ENCODE results near the gene SCN8A. TPM values are rescaled to one million over a fixed set of nuclear protein-coding genes. Genes with fewer than 3 reads are reported as not detected.
"Not testable (repeated sequence)": the region's sequence is repeated elsewhere in the genome, so short reads cannot be mapped to it uniquely, and the experiment has no call there.

The SCN8A gene
- total RNA-seq, 1 donor from 2014 or later, result 1.5 TPM

DNA sequence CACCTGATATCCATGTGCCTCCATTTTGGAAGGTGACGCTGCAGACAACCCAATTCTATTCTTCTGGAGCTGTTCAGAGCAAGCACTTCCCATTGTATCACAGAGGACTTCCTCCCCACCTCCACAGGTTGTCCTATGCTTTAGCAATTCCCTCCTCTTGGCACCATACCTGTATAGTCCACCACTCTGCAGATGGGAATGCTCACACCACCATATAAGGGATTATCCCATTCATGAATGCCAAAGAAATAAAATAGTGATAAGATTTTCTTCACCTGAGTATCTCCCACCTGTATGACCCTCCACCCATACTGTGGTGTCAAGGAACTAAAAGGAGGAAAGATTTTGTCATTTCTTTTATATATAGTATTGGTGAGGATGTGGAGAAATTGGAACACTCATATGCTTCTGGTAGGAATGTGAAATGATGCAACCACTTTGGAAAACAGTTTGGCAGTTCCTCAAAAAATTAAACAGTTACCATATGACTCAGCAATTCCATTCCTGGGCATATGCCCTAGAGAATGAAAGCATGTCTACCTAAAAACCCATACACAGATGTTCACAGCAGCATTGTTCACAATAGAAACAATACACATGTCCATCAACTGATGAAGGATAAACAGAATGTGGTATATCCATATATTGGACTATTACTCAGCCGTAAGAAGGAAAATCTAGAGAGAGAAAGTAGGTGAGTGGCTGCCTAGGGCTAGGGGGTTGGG lies 182.3 kb downstream of the SCN8A start:
- DNase-seq, result peak; percentile 2

DNA sequence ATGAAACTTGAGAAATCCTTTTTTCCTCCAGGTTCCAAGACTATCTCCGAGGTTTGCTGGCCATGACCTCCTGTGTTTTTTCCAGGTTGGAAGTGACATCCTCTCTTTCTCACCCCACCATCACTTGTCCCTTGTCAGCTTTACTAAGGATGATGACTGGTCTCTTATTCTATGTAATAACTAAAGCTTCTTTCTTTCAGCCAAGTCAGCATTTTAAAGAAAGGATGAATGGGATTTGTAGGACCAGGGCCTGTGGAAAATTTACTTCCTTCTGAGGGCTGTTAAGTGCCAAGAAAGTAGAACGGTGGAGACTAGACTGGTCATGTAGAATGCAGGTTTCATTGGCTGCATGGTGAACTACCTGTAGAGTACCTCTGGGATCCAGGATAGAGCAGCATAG lies 183.9 kb downstream of the SCN8A start:
- DNase-seq, result no peak

DNA sequence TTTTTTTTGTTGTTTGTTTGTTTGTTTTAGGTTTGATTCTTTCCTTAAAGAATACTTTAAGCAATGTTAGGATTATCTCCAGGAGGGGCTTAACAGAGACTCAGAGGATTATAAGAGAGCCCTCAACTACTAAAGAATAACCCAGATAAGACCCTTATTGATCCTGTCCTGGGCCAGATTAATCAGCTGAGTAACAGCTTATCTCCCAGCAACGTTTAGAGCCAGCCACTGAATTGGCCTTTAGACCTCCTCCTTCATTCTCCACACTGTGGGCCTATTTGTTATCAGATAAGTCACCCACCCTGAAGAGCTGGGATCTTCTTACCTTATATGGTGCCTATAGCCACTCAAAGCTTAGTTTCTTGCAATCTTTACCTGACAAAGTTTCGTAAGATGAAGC lies 186.4 kb downstream of the SCN8A start:
- DNase-seq, result no peak

DNA sequence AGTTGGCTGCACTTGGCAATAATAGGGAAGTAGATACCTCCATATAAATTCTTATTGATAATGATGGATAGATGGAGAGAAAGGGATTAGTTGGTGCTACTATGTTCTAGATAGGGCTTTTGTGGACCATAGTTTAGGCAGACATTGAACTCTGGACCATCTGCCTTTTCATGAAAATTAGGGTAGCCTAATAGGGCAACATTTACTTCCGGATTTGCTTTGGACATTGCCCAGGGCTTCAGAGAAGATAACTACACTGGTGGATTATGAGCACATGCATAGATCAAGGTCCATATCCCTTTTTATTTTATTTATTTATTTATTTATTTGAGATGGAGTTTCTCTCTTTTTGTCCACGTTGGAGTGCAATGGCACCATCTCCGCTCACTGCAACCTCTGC lies 186.9 kb downstream of the SCN8A start:
- no peak for DNase-seq

DNA sequence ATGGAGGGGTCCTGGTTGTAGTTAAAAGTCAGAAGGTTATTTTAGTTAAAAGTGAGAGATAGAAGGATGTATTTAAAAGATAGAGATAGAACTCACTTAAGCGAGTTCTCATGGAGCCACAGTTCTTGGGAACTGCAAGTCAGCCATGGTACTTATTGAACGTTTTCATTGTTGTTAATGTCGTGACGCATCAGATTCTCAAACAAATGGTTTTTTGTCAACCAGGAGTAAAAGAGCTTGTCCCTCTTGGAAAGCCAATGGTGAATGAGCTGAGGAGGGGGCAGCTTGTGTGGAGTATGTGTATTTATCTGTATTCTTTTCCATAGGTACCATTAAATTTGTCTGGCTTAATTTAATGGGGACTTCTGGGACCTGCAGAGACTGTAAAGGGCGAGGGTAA lies 188.8 kb downstream of the SCN8A start:
- DNase-seq, result no peak

DNA sequence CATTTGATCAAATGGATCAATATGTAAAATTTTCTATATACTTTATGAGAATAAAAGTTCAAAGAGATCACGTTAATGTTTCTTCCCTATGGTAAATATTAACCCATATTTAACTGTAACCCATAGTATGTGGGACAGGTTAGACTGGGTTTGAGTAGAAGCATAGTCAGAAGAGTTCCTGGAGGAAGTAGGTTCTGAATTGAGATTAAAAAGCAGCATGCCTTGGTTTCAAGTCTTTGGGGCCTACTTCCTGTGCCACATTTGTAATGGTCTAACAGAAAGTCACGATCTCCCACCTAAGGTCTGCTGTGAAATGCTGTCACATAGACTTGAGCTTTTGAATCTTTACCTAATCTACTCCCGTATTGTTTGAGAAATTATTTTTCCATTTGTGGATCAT lies 193.7 kb downstream of the SCN8A start:
- no peak for DNase-seq

DNA sequence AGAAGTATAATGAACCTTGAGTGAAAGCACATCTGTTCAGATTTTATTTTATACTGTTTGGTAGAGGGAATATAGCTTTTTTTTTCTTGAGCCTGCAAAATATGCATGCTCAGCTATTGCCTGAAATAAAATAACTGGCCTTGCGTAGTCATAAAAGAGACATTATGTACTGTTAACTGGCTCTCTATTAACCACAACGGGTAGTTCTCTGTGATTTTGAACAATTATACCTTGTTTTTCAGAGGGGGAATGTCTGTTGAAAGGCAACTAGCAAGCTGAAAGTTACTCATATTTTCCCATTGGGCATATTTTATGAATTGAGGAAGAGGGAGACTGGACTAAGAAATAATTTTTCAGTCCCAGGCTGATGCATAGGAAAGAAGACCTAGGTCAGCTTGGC lies 194.9 kb downstream of the SCN8A start:
- DNase-seq, result no peak

DNA sequence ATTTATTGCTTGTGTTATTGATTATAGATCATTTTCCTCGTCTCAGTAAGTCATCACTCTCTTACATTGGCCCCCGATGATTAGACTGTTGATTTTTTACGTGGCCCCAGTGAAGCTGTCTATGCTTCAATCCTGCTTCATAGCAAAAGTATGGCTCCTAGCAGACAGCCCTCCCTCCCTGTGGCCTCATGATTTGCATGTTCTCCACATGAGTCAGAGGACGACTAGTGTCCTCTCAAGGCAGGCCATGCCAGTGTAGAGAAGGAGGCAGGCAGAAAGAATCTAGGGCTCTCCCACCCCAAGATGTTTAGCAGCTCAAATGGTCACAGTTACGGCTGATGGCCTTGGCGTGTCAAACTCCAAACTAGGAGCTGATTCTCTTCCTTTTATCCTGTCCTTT lies 197.8 kb downstream of the SCN8A start:
- no peak for DNase-seq

DNA sequence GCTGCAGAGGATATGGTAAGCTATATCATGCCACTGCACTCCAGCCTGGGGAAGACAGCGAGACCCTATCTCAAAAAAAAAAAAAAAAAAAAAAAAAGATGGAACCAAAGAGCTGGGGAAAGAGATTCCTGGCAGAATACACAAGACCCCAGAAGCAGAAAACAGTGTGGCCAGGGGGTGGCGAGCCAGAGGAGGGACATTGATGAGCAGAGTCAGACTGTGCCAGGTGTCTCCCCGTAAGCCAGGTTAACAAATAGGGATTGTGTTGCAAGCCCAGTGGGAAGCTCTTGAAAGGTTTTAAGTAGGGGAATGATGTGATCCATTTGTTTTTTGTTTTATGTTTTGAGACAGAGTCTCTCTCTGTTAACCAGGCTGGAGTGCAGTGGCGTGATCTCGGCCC lies 201.4 kb downstream of the SCN8A start:
- DNase-seq, result no peak

DNA sequence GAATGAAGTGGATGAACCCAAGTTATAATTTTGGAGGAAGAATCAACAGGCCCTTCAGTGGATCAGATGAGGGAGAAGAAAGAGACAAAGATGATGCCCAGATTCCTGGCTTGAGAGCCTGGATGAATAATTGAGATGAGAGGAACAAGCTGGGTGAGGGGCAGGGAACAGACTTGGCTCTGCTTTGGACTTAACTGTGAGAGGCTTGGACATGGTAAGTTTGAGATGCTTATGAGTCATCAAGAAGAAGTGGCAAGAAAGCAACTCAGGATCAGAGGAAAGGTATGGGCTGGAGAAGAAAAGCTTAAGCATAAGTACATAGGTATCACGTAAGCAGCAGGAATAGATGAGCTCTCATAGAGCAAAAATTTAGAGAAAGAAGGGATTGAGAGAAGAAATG lies 202.2 kb downstream of the SCN8A start:
- DNase-seq, result no peak

DNA sequence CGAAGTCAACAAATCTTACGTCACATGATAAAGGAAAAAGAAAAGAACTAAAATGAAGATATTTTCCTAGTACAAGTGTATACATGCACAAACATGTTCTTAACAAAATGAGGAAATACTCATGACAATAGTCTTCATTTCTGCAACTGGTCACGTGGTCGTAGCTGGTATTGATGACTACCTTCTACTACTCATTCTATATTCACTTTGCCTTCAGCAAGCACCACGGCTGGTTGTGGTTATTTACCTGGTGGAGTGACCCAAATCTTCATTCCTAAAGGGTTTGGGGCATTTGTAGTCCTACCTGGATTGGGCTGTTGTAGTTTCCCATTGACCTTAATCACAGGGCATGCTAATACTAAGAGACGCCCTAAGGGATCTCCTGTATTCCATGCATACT lies 206.3 kb downstream of the SCN8A start:
- DNase-seq, result no peak

DNA sequence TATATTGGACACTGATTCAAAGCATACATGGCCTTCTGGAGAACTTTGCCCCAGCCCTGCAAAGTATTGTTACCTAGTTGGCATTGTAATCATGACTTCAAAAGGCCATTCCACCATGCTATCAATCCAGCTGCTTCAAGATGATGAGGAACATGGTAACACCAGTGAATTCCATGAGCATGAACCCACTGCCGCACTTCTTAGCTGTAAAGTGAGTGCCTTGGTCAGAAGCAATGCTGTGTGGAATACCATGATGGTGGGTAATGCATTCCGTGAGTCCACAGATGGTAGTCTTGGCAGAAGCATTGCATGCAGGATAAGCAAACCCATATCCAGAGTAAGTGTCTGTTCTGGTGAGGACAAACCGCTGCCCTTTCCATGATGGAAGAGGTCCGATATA lies 207.0 kb downstream of the SCN8A start:
- not testable (repeated sequence) for DNase-seq

DNA sequence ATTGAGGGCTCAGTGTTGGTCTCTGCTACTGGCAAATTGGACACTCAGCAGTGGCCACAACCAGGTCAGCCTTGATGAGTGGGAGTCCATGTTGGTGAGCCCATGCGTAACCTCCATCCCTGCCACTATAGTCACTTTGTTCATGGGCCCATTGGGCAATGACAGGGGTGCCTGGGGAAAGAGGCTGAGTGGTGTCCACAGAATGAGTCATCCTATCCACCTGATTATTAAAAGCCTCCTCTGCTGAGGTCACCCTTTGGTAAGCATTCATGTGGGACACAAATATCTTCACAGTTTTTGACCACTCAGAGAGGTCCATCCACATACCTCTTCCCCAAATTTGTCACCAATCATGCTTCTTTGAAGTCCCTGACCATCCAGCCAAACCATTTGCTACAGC lies 207.5 kb downstream of the SCN8A start:
- no peak for DNase-seq

DNA sequence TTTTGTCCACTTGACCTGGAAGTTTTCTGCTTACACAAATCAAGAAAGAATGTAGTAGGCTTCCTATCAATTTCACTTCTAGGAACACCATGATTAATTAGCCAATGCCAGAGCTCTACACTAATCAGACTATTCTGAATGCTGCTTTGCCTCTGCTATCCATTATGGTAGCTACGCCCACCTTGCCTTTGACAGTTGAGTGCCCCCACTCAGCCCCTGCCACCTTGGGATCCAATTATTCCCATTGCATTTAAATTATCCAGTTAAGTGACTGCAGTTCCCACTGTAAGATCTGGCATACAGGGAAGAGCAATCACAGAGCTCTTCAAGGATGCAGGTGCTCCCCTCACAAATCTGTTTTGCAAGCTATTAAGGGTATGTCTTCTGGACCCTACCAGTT lies 210.0 kb downstream of the SCN8A start:
- DNase-seq, result no peak

DNA sequence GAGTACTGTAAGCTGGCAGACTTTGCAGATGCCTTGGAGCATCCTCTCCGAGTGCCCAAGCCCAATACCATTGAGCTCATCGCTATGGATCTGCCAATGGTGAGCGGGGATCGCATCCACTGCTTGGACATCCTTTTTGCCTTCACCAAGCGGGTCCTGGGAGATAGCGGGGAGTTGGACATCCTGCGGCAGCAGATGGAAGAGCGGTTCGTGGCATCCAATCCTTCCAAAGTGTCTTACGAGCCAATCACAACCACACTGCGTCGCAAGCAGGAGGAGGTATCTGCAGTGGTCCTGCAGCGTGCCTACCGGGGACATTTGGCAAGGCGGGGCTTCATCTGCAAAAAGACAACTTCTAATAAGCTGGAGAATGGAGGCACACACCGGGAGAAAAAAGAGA lies 215.9 kb downstream of the SCN8A start:
- DNase-seq, result no peak

DNA sequence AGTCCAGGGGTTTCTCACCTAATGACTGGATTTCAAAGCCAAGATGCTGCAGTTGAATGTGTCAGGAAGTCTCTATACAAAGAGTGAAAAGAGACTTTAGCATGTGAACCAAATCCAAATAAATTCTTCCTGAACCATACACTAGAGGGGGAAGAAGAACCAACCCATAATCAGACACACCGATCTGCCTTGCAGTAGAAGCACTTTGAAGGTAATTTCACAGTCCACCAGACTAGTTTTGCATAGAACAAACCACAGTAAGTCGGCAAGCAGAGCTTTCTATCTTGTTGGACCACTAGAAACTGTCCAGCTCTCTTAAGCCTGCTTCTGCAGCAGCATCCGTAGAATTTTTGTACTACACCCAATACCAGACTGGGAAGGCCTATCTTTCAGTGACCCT lies 218.2 kb downstream of the SCN8A start:
- DNase-seq, result no peak

DNA sequence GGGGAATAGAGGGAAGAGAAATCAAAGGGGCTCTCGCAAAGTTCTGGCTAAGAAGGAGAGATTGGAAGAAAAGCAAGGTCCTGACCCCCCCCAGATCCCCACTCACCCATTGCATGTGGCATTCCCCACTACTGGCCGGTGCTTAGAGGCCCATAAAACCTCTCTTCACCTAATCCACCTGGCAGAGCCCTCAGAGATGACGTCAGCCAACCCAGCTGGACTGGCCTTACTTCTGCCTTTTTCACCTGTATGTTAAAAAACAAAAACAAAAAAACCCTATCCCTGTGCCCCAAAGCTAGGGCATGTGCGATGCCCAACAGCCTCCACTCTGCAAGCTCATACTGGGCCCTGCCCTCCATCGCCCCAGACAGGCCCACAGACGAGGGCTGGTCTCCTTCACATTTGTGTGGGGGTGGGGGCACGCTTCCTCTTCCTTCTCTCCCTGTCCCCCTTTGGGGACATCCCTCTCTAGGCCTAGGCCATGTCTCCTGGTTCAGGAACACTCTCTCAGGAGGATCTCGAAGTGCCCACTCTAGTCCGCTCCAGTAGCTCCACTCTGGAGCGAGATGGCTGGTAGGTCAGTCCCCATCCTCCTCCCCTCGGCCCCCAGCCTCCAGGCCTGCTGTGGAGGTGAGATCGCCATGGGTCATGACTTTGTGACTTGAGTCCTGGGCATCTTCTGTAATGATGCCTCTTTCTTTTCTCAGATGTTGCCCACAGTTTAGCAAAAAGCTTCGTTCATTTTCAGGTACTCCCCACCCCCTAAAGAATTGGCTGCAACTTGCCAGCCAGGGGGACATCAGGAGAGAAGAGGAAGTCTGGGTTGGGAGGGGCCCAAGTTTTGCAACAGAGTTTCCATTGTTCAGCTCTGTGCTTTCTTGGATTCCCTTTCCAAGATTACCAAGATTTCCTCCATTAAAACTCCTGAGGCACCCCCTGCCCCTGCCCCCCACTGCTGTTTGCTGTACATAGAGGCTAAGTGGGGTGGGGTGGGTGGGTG lies 220.5 kb downstream of the SCN8A start:
- no peak for DNase-seq

DNA sequence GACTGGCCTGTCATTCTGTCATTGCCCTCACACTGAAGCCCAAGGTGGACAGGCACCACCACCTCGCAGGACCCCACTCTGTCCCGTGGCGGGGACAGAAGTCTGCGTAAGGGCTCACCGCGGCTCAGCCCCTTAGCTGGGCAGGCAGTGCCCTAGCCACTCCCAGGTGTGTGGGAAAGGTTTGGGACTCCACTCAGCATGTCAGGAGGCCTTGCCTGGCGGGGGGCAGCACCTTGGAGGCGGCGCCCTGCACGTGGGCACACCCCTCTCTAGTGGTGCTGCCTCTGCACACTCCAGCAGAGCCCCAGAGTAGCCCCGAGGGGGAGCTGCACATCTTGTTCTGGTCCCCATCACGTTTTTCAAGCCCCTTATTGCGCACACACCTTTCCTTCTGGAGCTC lies 221.8 kb downstream of the SCN8A start:
- DNase-seq, result no peak

DNA sequence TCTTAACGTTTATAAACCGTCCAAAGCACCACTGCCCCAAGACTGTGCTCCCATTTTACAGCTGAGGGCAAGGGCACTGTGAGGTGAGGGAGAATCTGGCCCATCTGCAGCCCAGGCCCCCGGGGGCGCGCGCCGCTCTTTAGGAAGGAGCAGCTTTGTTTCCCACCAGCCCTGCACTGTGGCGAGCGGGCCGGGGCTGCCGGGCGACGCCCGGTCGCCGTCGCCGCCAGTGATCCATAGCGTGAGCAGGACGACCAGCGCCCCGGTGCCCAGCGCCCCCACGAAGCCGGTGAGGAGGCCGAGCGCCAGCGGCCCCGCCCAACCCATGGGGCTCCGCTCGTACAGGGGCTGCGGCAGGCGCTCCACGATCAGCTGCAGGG lies 222.9 kb downstream of the SCN8A start:
- no peak for DNase-seq

DNA sequence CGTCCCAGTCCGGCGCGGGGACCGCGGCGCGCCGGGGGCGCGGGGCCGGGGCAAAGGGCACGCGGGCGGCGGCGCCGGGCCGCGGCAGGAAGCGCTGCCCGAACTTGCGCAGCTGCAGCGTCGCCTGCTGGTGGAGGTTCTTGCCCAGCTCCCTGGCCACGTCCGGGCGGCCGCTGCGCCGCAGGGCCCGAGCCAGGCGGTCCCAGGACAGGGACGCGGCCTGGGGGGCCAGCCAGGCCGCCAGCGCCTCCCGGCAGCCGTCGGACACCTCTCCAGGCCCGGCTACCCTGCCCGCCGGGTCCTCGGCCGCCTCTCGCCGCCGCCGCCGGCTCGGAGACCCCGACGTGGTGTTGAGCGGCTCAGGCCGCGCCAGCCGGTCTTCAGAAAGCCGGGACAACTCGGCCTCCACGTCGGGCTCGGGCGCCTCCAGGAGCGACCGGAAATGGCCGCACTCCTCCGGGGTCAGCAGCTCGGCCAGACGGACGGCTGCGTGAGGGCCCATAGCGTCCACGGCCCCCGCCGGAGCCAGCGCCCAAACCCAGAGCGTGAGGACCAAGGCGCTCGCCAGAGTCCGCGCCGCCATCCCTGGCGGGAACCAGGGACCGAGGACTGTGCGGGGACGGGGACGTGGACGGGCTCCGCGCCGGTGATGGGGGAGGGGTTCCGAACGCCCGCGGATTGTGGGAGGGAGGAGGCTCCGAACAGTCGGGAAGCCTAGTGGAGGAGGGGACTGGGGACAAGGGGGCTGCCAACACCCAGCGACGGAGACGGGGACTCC lies 223.5 kb downstream of the SCN8A start:
- DNase-seq, result peak; percentile 87

DNA sequence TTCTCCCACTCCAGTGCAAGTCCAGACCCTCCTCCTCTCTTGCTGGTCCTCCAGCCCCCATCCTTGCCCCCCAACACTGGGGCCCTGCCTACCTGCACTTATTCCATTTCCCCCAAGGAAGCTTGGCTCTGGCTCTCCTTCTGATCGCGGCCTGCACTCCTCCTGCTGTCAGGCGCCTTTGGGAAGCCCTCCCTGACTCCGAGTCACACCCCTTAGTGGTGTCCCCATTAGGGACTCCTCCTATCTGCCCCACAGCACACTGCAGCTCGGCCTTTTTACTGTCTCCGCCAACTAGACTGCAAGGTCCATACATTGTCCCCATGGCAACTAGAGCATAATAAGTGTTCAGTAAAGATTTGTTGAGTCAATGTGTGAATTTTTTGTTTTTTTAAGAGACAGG lies 224.5 kb downstream of the SCN8A start:
- DNase-seq, result no peak

DNA sequence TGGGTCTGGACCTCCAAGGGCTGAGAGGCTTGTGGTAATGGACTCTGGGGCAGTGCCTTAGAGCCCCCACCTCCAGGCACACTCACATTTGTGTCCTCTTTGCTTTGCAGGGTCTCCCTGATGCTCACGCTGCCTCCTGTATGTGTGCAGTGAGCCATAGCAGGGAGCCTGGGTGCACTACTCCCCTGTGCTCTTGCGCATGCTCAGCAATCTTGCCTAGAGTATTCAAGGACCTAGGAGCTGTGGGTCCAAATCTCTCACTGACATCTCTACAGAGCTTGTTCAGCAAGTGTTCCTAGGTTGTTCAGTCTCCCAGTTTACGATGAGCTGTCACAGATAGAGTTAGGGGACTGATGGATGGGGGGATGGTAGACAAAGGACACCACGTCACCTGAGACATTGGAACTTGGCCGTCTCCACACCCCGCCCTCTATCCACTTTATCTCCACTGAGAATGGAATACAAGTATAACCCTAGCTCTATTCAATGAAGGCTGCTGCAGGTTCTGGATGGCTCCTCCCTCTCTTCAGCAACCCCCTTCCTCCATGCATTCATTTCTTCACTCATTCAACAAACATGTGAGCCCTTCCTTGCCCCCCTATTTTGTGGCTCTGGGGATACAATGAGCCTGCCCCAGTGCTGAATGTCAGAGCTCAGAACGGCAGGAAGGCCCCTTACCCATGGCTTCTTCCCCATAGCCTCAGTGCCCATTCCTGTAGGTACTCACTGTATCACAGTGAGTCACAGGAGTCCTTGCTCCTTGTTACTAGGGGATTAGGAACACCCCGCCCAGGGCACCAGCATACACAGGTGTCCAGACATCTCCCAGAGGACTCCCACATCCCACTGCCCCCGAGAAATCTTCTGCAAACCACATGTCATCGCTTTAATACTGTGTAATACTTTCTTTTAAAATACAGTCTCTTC lies 226.3 kb downstream of the SCN8A start:
- no peak for DNase-seq
